Gastroesophageal sphincter (tissue), 3 donors: ENCODE data around the gene PPP1R3C.

Experiments used
- CTCF ChIP-seq, 4 experiments: fragments of 200-600 bp in 2 of 4; fragments of 450-650 bp in 2 of 4; sonication (generic) in 1 of 4; IDR thresholded peaks; one replicate each; pipeline ENCODE4 v1.5.1; 2017 to 2019; ENCODE audit warnings: antibody characterized with exemption in 4 of 4, mild to moderate bottlenecking in 2 of 4, moderate library complexity in 2 of 4
- POLR2A ChIP-seq, 2 donors: fragments of 450-650 bp; IDR thresholded peaks; one replicate each; pipeline ENCODE4 v1.6.1; 2017; ENCODE audit warnings: antibody characterized with exemption in 2 of 2, mild to moderate bottlenecking in 2 of 2, moderate library complexity in 1 of 2
- POLR2AphosphoS5 ChIP-seq: sonication (generic); formaldehyde crosslinking; IDR thresholded peaks from one replicate; pipeline ENCODE4 v1.6.1; 2017; ENCODE audit warnings: antibody characterized with exemption

- no peak for TF ChIP-seq POLR2A (IDR thresholded peaks at IDR 0.05)
- TF ChIP-seq CTCF (IDR thresholded peaks at IDR 0.05) = no peak
- TF ChIP-seq POLR2AphosphoS5 = peak; percentile 80
Observed at GRCh38 chr10:91590904-91591796, 41.7 kb downstream of the PPP1R3C start.
